Ishikawa (cell line): ENCODE measurements around the gene SPATA17.

ENCODE experiments used
- CEBPB ChIP-seq: IDR thresholded peaks from 2 replicates; pipeline ENCODE4 v1.6.1; 2012
- CREB1 ChIP-seq: IDR thresholded peaks from 2 replicates; pipeline ENCODE4 v1.6.1; 2012; ENCODE audit warnings: low read depth
- EGR1 ChIP-seq: IDR thresholded peaks from 2 replicates; pipeline ENCODE4 v1.6.1; 2012
- EP300 ChIP-seq: IDR thresholded peaks from 2 replicates; pipeline ENCODE4 v1.6.1; 2012; ENCODE audit warnings: borderline replicate concordance
- FOXM1 ChIP-seq: IDR thresholded peaks from 2 replicates; pipeline ENCODE4 v1.6.1; 2012; ENCODE audit warnings: low read depth, borderline replicate concordance
- MAX ChIP-seq: IDR thresholded peaks from 2 replicates; pipeline ENCODE4 v1.6.1; 2012
- NFIC ChIP-seq: IDR thresholded peaks from 2 replicates; pipeline ENCODE4 v1.6.1; 2012
- RAD21 ChIP-seq: IDR thresholded peaks from 2 replicates; pipeline ENCODE4 v1.6.1; 2012; ENCODE audit warnings: low read depth
- REST ChIP-seq: IDR thresholded peaks from 2 replicates; pipeline ENCODE4 v1.6.1; 2012; ENCODE audit warnings: low read depth, mild to moderate bottlenecking
- TAF1 ChIP-seq: IDR thresholded peaks from 2 replicates; pipeline ENCODE4 v1.6.1; 2012; ENCODE audit warnings: low read depth, mild to moderate bottlenecking
- TCF12 ChIP-seq: IDR thresholded peaks from 2 replicates; pipeline ENCODE4 v1.6.1; 2012; ENCODE audit warnings: low read depth
- TEAD4 ChIP-seq: IDR thresholded peaks from 2 replicates; pipeline ENCODE4 v1.6.1; 2012
- USF1 ChIP-seq: IDR thresholded peaks from 2 replicates; pipeline ENCODE4 v1.6.1; 2012
- YY1 ChIP-seq: IDR thresholded peaks from 2 replicates; pipeline ENCODE4 v1.6.1; 2012; ENCODE audit warnings: low read depth
- ZBTB7A ChIP-seq: IDR thresholded peaks from 2 replicates; pipeline ENCODE4 v1.6.1; 2012; ENCODE audit warnings: low read depth

The SPATA17 gene

GRCh38 chr1:217614200-217614712 lies 16.9 kb upstream of the SPATA17 start:
- no peak for TF ChIP-seq EGR1
- no peak for TF ChIP-seq REST
- no peak for TF ChIP-seq RAD21
- TF ChIP-seq USF1: no peak
- no peak for TF ChIP-seq TAF1
- no peak for TF ChIP-seq CREB1
- no peak for TF ChIP-seq TEAD4
- TF ChIP-seq ZBTB7A: no peak
- no peak for TF ChIP-seq MAX
- no peak for TF ChIP-seq TCF12
- TF ChIP-seq FOXM1: no peak
- no peak for TF ChIP-seq NFIC
- TF ChIP-seq EP300: no peak

GRCh38 chr1:217617126-217617525 lies 14.0 kb upstream of the SPATA17 start:
- TF ChIP-seq RAD21 (no peak), EP300 (no peak), USF1 (no peak), NFIC (no peak)

GRCh38 chr1:217620814-217621213 lies 10.3 kb upstream of the SPATA17 start:
- TF ChIP-seq TEAD4: no peak
- TF ChIP-seq YY1: no peak
- TF ChIP-seq TCF12: no peak
- TF ChIP-seq EP300: no peak
- TF ChIP-seq FOXM1: no peak
- no peak for TF ChIP-seq NFIC
- no peak for TF ChIP-seq CREB1
- no peak for TF ChIP-seq ZBTB7A
- TF ChIP-seq TAF1: no peak
- TF ChIP-seq CEBPB: no peak

- TF ChIP-seq USF1 (no peak), ZBTB7A (no peak), CEBPB (no peak), FOXM1 (no peak), CREB1 (no peak), NFIC (no peak), TAF1 (no peak), RAD21 (no peak), TCF12 (no peak), MAX (no peak)
Observed at GRCh38 chr1:217622042-217622441, 9.1 kb upstream of the SPATA17 start.

- TF ChIP-seq YY1: no peak
Observed at GRCh38 chr1:217626321-217626720, 4.8 kb upstream of the SPATA17 start.

GRCh38 chr1:217627431-217627830 lies 3.7 kb upstream of the SPATA17 start:
- no peak for TF ChIP-seq ZBTB7A
- no peak for TF ChIP-seq MAX
- TF ChIP-seq CEBPB: no peak
- TF ChIP-seq NFIC: no peak
- TF ChIP-seq REST: no peak
- TF ChIP-seq FOXM1: no peak
- TF ChIP-seq TAF1: no peak
- no peak for TF ChIP-seq EP300
- TF ChIP-seq YY1: no peak
- TF ChIP-seq TCF12: no peak
- TF ChIP-seq EGR1: no peak
- no peak for TF ChIP-seq CREB1
- TF ChIP-seq USF1: no peak
- no peak for TF ChIP-seq RAD21
- no peak for TF ChIP-seq TEAD4
